GM18951 (cell line): Measurements from ENCODE around the gene RAD9B.

ENCODE experiments used
- POLR2A ChIP-seq: IDR thresholded peaks from 4 replicates; pipeline ENCODE4 v1.6.1; 2011; ENCODE audit warnings: mild to moderate bottlenecking; ENCODE audit not compliant: insufficient read length, insufficient read depth; ENCODE audit errors: extremely low read depth
- in situ Hi-C: fragments of 300-500 bp; cut with MboI; formaldehyde crosslinking; loops from one replicate; pipeline ENCODE4 v1.12.0; 2022; ENCODE audit warnings: low sequenced_read_pairs, mixed read lengths, inconsistent platforms; ENCODE audit not compliant: unreplicated experiment

RAD9B gene

DNA sequence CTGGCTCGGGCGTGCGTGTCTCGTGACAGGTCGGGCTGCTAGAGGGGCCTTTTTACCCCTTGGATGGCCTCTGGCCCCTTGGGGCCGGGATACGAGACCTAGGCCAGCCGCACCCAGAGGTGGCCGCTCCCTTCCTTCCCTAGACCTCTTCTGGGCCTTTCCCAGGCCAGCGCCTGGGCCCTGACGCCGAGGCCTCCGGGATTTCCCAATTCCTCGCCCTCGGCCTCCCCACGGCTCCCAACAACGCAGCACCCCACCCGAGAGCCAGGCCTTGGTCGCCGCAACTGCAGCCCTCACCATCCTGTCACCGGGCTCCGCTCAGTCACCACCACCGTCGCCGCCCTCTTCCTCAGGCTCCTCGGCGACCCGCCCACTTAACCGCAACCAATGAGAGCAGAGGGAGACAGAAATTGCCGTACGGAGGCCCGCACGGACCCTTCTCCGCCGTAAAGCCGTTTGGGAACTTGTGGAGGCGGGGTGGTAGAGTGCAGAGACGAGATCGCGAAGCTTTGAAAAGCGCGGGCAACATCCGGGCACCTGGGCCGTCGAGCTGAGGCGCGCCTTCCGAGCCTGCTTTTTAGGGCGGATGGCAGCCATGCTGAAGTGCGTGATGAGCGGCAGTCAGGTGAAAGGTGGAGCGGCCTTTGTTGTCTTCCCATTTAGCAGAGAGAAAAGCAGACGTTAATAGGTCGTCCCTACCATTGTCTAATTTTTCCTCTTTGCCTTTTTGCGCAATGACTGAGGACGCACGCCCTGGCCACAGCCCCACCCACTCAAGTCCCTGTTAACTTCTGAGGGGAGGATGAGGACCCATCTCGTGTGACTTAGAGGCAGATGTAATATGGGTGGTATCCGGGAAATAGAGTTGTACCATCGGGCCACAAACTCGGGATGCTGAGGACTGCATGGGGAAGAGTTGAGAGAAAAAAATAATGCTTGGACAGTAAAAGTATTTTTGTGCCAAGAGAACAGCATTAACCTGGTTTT, at the start of gene RAD9B, which contains the start of gene VPS29:
TSS of gene RAD9B (plus strand) at position 580 of the 987 bp plus-strand sequence. CDS start at position 587, 7 bp downstream.
TSS of gene VPS29 (minus strand) at position 360 of the 987 bp plus-strand sequence. CDS start at position 300, 60 bp downstream.
- in situ Hi-C loops = no loop called here
- TF ChIP-seq POLR2A = peak; percentile 92

DNA sequence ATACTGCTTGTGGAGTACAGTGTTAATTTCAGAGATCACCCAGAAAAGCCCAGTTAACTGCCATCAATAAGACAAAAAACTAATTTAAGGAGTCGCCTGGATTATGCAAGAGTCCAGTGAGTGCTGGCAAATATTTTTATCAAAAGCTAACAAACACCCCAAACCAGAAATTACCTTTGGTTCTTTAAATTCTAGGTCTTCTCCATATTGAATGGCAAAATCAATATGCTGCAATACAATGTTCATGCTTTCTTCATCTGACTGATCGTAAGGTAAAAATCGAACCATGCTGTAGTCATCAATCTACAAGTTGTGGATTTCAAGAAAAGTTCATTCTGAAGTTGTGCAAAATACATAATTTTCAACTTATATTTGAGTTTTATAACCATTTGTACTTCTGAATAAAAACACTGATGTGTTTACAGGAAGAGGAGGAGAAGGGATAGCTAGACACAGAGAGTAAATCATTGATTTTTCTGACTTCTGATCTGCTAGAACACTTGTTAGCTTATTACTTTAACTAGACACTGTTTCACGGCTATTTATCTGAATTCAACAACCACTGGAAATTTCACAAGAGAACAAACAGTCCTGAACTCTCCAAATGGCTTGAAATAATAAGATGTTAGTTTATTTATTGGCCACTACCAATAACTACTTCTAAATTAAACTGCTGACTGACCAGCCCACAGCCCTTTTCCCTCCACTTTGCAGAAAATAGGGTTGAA, 48.4 kb upstream of the RAD9B start:
- in situ Hi-C loops = loop anchor here (25.0 kb wide), 1 partner anchor 384 kb away; the partner anchor contains the start of gene CCDC63
- no peak for TF ChIP-seq POLR2A

DNA sequence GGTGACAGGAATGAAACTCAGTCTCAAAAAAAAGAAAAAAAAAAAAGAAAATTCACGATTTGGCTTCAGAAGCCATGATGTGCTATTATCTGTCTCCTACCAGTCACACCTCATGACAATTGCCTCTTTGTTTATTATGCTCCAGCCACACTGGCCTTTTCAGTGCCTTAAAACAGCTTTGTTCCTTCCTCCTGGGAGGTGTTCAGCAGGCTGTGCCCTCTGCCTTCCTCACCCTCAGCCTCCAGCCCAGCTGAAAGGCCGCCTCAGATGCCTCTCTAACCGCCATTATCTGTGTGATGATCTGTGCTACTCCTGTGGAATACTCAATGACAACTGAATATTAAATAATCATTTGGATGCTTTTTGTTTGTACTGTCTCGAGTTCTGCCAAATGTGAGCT, 43.4 kb upstream of the RAD9B start:
- in situ Hi-C loops = loop anchor here (25.0 kb wide), 1 partner anchor 379 kb away; the partner anchor contains the start of gene CCDC63

DNA sequence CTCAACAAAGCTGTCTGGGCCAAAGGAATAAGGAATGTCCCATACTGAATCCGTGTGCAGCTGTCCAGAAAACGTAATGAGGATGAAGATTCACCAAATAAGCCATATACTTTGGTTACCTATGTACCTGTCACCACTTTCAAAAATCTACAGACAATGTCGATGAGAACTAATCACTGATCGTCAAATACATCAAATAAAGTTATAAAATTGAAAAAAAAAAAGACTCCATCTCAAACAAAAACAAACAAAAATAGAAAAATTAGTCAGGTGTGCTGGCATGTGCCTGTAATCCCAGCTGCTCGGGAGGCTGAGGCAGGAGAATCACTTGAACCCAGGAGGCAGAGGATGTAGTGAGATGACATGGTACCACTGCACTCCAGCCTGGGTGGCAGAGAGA, 40.9 kb upstream of the RAD9B start:
- in situ Hi-C loops = loop anchor here (10.0 to 25.0 kb wide), 2 partner anchors 144 to 376 kb away; partner anchors contain the start of gene CCDC63

More for the DNA sequence above, 43.4 kb upstream of the RAD9B start:
- no peak for TF ChIP-seq POLR2A

DNA sequence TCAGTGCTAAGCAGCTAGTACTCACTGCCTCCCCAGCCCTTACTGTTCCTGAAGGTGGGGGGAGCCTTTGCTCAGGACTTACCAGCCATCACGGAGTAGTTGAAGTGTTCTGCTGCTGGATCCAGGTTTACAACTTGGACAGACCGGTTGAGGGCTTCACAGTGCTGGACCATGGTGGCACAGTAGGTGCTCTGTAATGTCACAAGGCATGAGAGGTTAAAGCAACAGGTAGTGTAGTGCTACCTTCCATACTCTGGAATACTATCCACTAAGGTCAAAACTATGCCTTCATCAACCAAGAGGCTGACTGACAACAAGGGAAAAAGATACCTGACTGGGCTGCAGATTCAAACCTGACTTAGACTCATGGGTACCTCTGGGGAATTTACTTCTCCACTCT, 37.1 kb upstream of the RAD9B start:
- in situ Hi-C loops = loop anchor here (10.0 to 25.0 kb wide), 2 partner anchors 140 to 372 kb away; partner anchors contain the start of gene CCDC63
- TF ChIP-seq POLR2A = no peak

DNA sequence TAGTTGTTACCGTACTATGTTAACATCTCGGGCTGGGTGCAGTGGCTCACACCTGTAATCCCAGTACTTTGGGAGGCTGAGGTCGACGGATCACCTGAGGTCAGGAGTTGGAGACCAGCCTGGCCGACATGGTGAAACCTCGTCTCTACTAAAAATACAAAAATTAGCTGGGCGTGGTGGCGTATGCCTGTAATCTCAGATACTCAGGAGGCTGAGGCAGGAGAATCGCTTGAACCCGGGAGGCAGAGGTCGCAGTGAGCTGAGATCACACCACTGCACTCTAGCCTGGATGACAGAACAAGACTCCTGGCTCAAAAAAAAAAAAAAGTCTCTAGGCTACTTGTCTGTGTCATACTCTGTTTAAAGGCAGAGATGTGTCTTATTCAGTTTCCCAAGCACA, 36.4 kb upstream of the RAD9B start:
- in situ Hi-C loops = loop anchor here (10.0 to 25.0 kb wide), 2 partner anchors 139 to 372 kb away; partner anchors contain the start of gene CCDC63

DNA sequence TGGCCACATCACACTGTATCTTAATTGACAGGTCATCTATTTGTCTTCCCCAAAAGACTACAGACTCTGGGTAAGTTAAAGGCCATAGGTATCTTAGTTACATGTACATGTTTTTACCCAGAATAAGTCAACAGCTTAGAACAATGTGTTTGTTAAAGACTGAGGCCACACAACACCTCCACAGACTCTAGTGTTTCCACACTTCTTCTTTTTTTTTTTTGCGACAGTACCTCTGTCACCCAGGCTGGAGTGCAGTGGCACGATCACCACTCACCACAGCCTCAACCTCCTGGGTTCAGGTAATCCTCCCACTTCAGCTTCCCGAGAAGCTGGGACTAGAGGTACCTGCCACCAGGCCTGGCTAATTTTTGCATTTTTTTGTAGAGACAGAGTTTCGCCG, 35.3 kb upstream of the RAD9B start:
- in situ Hi-C loops = loop anchor here (10.0 to 25.0 kb wide), 2 partner anchors 138 to 371 kb away; partner anchors contain the start of gene CCDC63
- TF ChIP-seq POLR2A = no peak

DNA sequence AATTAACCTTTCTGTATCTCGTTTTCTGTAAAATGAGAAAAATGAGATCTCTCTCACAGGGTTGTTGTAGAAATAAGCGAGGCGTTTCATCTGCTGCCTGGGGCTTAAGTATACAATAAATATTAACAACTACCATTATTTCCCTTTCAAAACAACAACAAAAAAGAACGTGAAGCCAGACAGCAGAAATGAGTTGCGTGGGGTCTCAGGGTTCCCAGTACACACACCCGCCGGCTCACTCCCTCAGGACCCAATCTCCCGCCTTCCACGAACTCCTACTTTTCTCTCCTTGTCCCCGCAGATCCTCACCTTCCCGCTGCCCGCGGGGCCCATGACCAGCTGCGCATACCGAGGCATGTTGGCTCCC, 34.3 kb upstream of the RAD9B start:
- in situ Hi-C loops = loop anchor here (10.0 to 25.0 kb wide), 2 partner anchors 137 to 369 kb away; partner anchors contain the start of gene CCDC63
- TF ChIP-seq POLR2A = no peak

DNA sequence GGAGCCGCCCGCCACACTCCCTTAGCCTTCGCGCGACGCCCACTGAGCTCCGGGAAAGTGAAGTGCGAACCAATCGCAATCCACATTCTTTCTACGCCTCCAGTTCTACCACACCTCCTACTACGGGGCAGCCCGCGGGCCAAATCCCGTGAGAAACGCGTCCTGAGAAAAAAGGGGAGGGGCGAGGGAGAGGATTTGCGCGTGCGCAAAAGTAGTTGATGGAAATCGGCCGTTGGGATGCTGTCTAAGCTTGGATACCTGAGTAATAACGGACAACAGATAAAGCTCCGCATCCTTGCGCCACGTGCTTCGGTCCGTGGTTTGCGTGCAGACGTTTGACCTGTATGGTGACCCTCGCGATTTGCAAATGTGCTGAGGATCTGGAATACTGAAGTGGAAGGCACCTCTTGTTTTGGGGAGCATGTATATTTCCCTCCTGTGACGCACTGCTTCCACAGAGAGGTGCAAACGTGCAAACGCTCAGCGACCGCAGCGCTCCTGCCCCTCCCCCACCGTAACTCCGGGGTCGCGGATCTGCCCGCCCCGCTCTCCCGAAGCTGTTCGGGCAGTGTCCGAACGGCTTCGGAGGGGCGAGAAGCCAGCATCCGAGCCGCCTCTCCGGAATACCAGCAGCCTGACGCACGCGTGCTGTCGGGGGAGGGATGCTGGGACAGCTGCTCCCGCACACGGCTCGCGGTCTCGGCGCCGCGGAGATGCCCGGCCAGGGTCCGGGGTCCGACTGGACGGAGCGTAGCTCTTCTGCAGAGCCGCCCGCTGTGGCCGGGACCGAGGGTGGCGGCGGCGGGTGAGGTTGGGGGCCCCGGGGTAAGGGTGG, 33.7 kb upstream of the RAD9B start, which contains the start of the genes FAM216A and GPN3:
TSS of gene FAM216A (plus strand) at position 632 of the 835 bp plus-strand sequence. CDS start at position 663, 31 bp downstream.
TSS of gene GPN3 (minus strand) at position 44 of the 835 bp plus-strand sequence. CDS start 54 bp downstream, outside the sequence.
- in situ Hi-C loops = loop anchor here (10.0 to 25.0 kb wide), 2 partner anchors 136 to 369 kb away; partner anchors contain the start of gene CCDC63
- TF ChIP-seq POLR2A = peak; percentile 78

DNA sequence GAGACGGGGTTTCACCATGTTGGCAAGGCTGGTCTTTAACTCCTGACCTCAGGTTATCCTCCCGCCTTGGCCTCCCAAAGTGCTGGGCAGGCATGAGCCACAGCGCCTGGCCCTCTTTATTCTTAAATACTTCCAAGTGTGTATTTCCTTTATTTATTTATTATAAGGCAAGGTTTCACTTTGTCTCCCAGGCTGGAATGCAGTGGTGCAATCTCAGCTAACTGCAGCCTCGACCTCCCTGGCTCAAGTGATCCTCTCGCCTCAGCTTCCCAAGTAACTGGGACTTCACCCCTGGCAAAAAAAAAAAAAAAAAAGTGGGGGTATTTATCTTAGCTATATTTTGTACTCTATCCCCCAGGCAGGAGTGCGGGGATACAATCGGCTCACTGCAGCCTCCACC, 26.7 kb upstream of the RAD9B start:
- in situ Hi-C loops = no loop called here
- TF ChIP-seq POLR2A = no peak

DNA sequence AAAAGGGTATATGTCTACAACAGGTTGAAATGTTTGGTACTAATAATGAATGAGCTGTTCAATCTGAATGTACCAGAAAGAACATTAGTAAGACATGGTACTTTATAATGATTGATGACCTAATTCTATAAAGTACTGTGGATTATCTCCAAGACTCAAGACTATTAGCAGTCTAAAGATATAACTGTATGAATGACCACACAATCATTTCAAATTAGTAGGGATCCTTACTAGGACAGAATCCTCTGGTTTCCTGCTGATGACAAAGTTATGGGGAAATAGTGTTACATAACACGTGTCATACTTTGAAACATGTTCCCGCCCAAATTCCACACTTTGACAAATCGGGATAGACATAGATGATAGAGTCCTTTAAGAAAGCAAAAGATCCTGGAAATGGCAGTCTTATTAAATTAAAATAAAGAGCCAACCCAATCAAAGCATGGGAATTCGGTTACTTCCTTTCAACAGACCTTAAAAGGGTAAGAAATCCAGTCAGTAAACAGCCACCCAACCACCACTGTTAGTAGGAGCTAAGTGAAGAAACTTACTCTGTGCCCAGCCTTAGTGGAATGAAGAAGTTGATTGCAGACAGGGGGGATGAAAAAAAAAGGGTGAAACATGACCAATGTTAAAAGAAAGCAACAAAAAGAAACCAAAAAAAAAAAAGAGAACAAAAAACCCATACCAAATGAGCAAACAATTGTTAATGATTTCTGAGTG, 3.0 kb upstream of the RAD9B start:
- in situ Hi-C loops = no loop called here
- no peak for TF ChIP-seq POLR2A

DNA sequence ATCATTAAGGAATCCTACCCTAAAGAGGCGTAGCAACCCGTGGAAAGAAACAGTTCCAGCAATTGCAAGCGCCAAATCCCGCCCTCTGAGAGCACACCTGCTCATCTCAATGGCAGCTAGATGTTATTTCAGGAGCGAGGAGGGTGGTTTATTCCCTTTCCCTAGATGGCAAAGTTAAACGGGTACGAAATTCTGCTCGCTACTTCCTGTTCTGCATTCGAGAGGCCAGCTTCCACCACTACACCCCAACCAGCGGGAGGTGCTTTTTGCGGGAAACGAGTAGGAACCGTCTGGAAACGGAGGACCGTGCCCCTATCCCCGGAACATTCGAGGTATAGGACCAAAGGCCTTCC, 756 bp upstream of the RAD9B start:
- in situ Hi-C loops = no loop called here

More for the DNA sequence above, 756 bp upstream of the RAD9B start:
- TF ChIP-seq POLR2A = no peak
